ENCODE data around the gene STRA6.
"Not testable (repeated sequence)": the region's sequence is repeated elsewhere in the genome, so short reads cannot be mapped to it uniquely, and the experiment has no call there.

Gene STRA6

GRCh38 chr15:74179983-74180880 lies 22.4 kb downstream of the STRA6 start:
- DNase-seq = no peak

- no peak for DNase-seq
Observed at GRCh38 chr15:74179101-74179841, 23.3 kb downstream of the STRA6 start.

GRCh38 chr15:74178326-74179100 lies 24.1 kb downstream of the STRA6 start:
- DNase-seq = no peak

GRCh38 chr15:74176262-74177214 lies 26.0 kb downstream of the STRA6 start:
- DNase-seq = no peak

GRCh38 chr15:74175271-74176191 lies 27.1 kb downstream of the STRA6 start:
- DNase-seq = no peak

GRCh38 chr15:74174958-74175253 lies 27.7 kb downstream of the STRA6 start:
- no peak for DNase-seq

- DNase-seq = no peak
Observed at GRCh38 chr15:74174219-74174957, 28.2 kb downstream of the STRA6 start.

- DNase-seq = no peak
Observed at GRCh38 chr15:74173380-74174218, 29.0 kb downstream of the STRA6 start, which contains the start of gene ISLR. TSS of gene ISLR (plus strand) at chr15:74173710. CDS start at chr15:74174859, 1,149 bp downstream.

GRCh38 chr15:74172701-74173379 lies 29.7 kb downstream of the STRA6 start:
- DNase-seq = no peak

- no peak for DNase-seq
Observed at GRCh38 chr15:74171965-74172541, 30.5 kb downstream of the STRA6 start.

- no peak for DNase-seq
Observed at GRCh38 chr15:74170875-74171578, 31.6 kb downstream of the STRA6 start.

GRCh38 chr15:74170071-74170844 lies 32.3 kb downstream of the STRA6 start:
- DNase-seq = no peak

- DNase-seq = no peak
Observed at GRCh38 chr15:74168711-74169126, 33.9 kb downstream of the STRA6 start.

GRCh38 chr15:74167891-74168331 lies 34.7 kb downstream of the STRA6 start:
- DNase-seq = no peak

- DNase-seq = no peak
Observed at GRCh38 chr15:74165461-74165860, 37.1 kb downstream of the STRA6 start.

GRCh38 chr15:74162195-74162536 lies 40.4 kb downstream of the STRA6 start:
- DNase-seq = not testable (repeated sequence)

GRCh38 chr15:74160390-74160789 lies 42.2 kb downstream of the STRA6 start:
- not testable (repeated sequence) for DNase-seq
